ENCODE measurements around the gene MRPS17. TPM values are rescaled to one million over a fixed set of nuclear protein-coding genes. Genes with fewer than 3 reads are reported as not detected.

Gene MRPS17
- 30.7 TPM for polyA plus RNA-seq (2013, experiment 1 of 2)
- polyA plus RNA-seq (2013, experiment 2 of 2): 29.4 TPM

DNA sequence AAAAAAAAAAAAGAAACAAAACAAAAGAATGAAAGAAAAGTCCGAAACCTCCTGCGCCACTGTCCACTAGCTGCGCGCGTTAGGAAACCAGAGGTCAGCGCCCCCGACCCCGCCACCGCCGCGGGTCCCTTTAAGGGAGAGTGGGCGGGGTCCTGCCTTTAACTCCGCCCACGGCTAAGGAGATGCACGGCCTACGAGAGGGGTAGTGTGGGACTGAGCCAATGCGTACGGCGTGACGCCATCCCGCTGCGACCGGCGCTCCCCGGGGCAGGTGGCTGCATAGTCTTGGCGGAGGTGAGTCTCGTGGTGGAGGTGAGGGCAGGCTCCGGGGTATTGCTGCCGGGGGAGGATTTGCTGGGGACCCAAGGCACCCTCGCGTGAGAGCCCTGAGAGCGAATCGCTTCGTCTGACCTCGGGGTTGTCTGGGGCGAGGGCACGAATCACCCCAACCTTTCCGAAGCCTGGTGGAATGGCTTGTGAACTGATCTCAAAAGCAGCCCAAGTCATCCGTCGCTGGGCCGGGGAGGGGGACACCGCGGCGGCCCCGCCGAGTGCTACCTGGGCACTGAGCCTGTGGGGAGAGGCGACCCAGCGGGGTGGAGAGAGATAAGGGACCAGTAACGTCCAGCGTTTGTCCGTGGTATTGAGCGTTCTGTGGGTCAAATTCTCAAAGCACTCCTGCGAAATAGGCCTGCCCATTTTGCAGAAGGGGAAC lies at the start of gene MRPS17:
MRPS17 (plus strand) TSS at position 241 of the 715 bp plus-strand sequence. CDS start 1,319 bp downstream, outside the sequence.
- H3K36me3 ChIP-seq (ENCODE audit: control insufficient read depth, insufficient read depth, low read length): peaks cover 4% of the 10 kb centered on the region
- H4K8ac ChIP-seq (ENCODE audit: low read depth, low read length): peak within 1 kb of the TSS; percentile 41
- H2BK15ac ChIP-seq (replicated peaks; ENCODE audit: low read depth): no peak within 1 kb of the TSS
- peak within 1 kb of the TSS; percentile 90 for H3K9ac ChIP-seq (ENCODE audit: low read length)
- H3K79me1 ChIP-seq (ENCODE audit: low read length): peaks cover 3% of the 10 kb centered on the region
- H3K56ac ChIP-seq (ENCODE audit: low read length): peak within 1 kb of the TSS; percentile 94
- no CpG with 5 or more reads among the region's 53 CpGs for WGBS (ENCODE audit: extremely low coverage, insufficient coverage, low lambda C conversion rate)
- no peak within 1 kb of the TSS for H4K5ac ChIP-seq (ENCODE audit: low read length)
- H3K4ac ChIP-seq (ENCODE audit: low read depth, low read length): peak within 1 kb of the TSS; percentile 63
- H2BK5ac ChIP-seq (ENCODE audit: low read length): no peak within 1 kb of the TSS
- H3K4me2 ChIP-seq (ENCODE audit: low read length): peak within 1 kb of the TSS; percentile 74
- peaks cover 11% of the 10 kb centered on the region for H3K79me2 ChIP-seq (ENCODE audit: control insufficient read depth, insufficient read depth, low read length)
- H3K4me3 ChIP-seq (ENCODE audit: low read length): peak within 1 kb of the TSS; percentile 69
- no peaks in the 10 kb centered on the region for H3K4me1 ChIP-seq (ENCODE audit: control insufficient read depth, low read depth, low read length)
- no peaks in the 10 kb centered on the region for H3K27me3 ChIP-seq (ENCODE audit: insufficient read depth, low read length, poor library complexity)
- peak within 1 kb of the TSS; percentile 6 for H2AK5ac ChIP-seq (ENCODE audit: low read length)
- peak within 1 kb of the TSS; percentile 19 for H3K23ac ChIP-seq (ENCODE audit: low read length)
- no peak within 1 kb of the TSS for H2BK120ac ChIP-seq (ENCODE audit: low read depth, low read length)
- DNase-seq: peak; percentile 96
- H3K18ac ChIP-seq (ENCODE audit: low read length): no peak within 1 kb of the TSS
- no peak within 1 kb of the TSS for H3K27ac ChIP-seq (ENCODE audit: low read depth, low read length)

DNA sequence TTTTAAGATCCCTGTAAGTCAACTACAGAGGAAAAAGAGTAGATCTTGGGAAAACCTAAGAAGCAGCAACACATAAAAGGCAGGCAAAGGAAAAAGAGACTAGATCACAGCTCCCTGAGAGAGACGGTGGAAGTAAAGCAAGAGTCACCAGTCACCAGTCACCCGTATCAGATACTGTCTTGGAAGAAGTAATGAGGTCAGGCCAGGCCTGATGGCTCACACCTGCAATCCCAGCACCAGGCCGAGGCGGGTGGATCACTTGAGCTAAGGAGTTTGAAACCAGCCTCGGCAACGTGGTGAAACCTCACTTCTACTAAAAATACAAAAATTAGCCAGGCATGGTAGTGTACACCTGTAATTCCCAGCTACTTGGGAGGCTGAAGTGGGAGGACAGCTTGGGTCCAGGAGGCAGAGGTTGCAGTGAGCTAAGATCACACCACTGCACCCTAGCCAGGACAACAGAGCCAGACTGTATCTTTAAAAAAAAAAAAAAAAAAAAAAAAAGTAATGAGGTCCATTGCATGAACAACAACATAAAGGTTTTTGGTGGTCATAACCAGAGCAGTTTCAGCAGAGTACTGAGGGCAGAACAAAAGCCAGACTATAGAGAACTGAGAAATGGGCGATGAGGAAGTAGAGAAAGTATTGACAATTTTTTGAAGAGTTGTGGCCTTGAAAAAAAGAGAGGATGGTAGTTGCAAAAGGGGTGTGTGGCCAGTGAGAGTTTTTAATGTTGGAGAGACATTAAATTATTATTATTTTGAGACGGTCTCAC lies 47.5 kb upstream of the MRPS17 start:
- H4K5ac ChIP-seq (ENCODE audit: low read length): no peak overlapping the region
- H3K4ac ChIP-seq (ENCODE audit: low read depth, low read length): no peak overlapping the region
- no peak overlapping the region for H2BK5ac ChIP-seq (ENCODE audit: low read length)
- H2BK120ac ChIP-seq (ENCODE audit: low read depth, low read length): no peak overlapping the region
- DNase-seq: no peak
- H3K79me2 ChIP-seq (ENCODE audit: control insufficient read depth, insufficient read depth, low read length): no peaks in the 10 kb centered on the region
- H3K27me3 ChIP-seq (ENCODE audit: insufficient read depth, low read length, poor library complexity): no peaks in the 10 kb centered on the region
- H3K56ac ChIP-seq (ENCODE audit: low read length): no peak overlapping the region
- no peak overlapping the region for H3K23ac ChIP-seq (ENCODE audit: low read length)
- no peak overlapping the region for H3K27ac ChIP-seq (ENCODE audit: low read depth, low read length)
- H3K4me1 ChIP-seq (ENCODE audit: control insufficient read depth, low read depth, low read length): no peaks in the 10 kb centered on the region
- no CpG with 5 or more reads among the region's 8 CpGs for WGBS (ENCODE audit: extremely low coverage, insufficient coverage, low lambda C conversion rate)
- H3K4me3 ChIP-seq (ENCODE audit: low read length): no peak overlapping the region
- H3K36me3 ChIP-seq (ENCODE audit: control insufficient read depth, insufficient read depth, low read length): no peaks in the 10 kb centered on the region
- no peak overlapping the region for H3K18ac ChIP-seq (ENCODE audit: low read length)
- no peak overlapping the region for H4K8ac ChIP-seq (ENCODE audit: low read depth, low read length)
- H3K79me1 ChIP-seq (ENCODE audit: low read length): no peaks in the 10 kb centered on the region
- H3K9ac ChIP-seq (ENCODE audit: low read length): no peak overlapping the region
- no peak overlapping the region for H2AK5ac ChIP-seq (ENCODE audit: low read length)
- H2BK15ac ChIP-seq (replicated peaks; ENCODE audit: low read depth): no peak overlapping the region
- H3K4me2 ChIP-seq (ENCODE audit: low read length): no peak overlapping the region

DNA sequence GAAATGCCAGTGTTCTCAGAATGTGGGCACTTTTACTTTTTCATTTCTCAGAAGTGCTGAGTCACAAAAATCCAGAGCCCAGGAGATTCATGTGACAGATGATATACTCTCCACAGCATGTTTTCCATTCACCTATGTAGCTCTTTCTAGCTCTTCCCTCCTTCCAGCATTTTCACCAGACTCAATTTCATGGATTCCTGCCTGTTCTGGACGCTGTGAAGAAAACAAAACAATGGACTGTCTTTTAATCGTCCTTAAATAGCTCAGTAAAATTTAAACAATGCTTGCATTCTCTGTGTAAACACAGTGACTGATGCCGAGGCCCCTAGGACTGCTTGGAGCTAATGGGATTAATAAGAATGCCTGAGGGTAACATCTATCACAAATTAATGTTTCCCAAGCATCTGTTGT lies 38.9 kb upstream of the MRPS17 start:
- H2BK120ac ChIP-seq (ENCODE audit: low read depth, low read length): no peak overlapping the region
- H3K36me3 ChIP-seq (ENCODE audit: control insufficient read depth, insufficient read depth, low read length): peaks cover 1% of the 10 kb centered on the region
- no peak for DNase-seq
- H3K27me3 ChIP-seq (ENCODE audit: insufficient read depth, low read length, poor library complexity): no peaks in the 10 kb centered on the region
- no peak overlapping the region for H4K8ac ChIP-seq (ENCODE audit: low read depth, low read length)
- no CpG with 5 or more reads among the region's 3 CpGs for WGBS (ENCODE audit: extremely low coverage, insufficient coverage, low lambda C conversion rate)
- no peak overlapping the region for H3K56ac ChIP-seq (ENCODE audit: low read length)
- no peak overlapping the region for H3K9ac ChIP-seq (ENCODE audit: low read length)
- H3K79me1 ChIP-seq (ENCODE audit: low read length): no peaks in the 10 kb centered on the region
- no peak overlapping the region for H4K5ac ChIP-seq (ENCODE audit: low read length)
- H3K27ac ChIP-seq (ENCODE audit: low read depth, low read length): no peak overlapping the region
- no peak overlapping the region for H3K4me2 ChIP-seq (ENCODE audit: low read length)
- H2BK15ac ChIP-seq (replicated peaks; ENCODE audit: low read depth): no peak overlapping the region
- H3K23ac ChIP-seq (ENCODE audit: low read length): no peak overlapping the region
- H3K4me3 ChIP-seq (ENCODE audit: low read length): no peak overlapping the region
- H3K4me1 ChIP-seq (ENCODE audit: control insufficient read depth, low read depth, low read length): no peaks in the 10 kb centered on the region
- no peak overlapping the region for H2BK5ac ChIP-seq (ENCODE audit: low read length)
- H2AK5ac ChIP-seq (ENCODE audit: low read length): no peak overlapping the region
- no peak overlapping the region for H3K4ac ChIP-seq (ENCODE audit: low read depth, low read length)
- no peak overlapping the region for H3K18ac ChIP-seq (ENCODE audit: low read length)
- H3K79me2 ChIP-seq (ENCODE audit: control insufficient read depth, insufficient read depth, low read length): no peaks in the 10 kb centered on the region

DNA sequence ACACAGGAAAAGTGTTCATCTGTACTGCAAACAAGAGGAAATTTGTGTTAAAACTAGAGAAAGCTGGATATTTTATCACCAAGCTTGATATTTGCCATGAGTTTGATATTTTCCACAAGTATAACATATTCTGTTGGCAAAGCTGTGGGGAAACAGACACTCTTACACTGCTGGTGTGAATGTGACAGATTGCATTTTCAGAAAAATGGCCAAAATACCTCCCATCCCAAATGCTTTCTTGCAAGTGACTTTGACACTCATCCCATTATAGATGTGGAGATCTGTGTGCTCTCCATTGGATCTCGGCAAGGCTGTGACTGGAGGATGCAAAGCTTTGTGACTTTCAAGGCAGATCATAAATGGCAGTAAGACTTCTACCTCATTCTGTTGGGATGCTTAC lies 33.9 kb upstream of the MRPS17 start:
- Histone ChIP-seq H3K79me2 (ENCODE audit: control insufficient read depth, insufficient read depth, low read length) (no peaks in the 10 kb centered on the region), H3K36me3 (ENCODE audit: control insufficient read depth, insufficient read depth, low read length) (peaks cover 1% of the 10 kb centered on the region), H2BK5ac (ENCODE audit: low read length) (no peak overlapping the region), H2AK5ac (ENCODE audit: low read length) (no peak overlapping the region), H3K4ac (ENCODE audit: low read depth, low read length) (no peak overlapping the region), H3K4me1 (ENCODE audit: control insufficient read depth, low read depth, low read length) (no peaks in the 10 kb centered on the region), H3K23ac (ENCODE audit: low read length) (no peak overlapping the region), H3K56ac (ENCODE audit: low read length) (no peak overlapping the region), H2BK120ac (ENCODE audit: low read depth, low read length) (no peak overlapping the region), H4K8ac (ENCODE audit: low read depth, low read length) (no peak overlapping the region), H3K4me3 (ENCODE audit: low read length) (no peak overlapping the region), H3K18ac (ENCODE audit: low read length) (no peak overlapping the region), H3K27me3 (ENCODE audit: insufficient read depth, low read length, poor library complexity) (no peaks in the 10 kb centered on the region), H4K5ac (ENCODE audit: low read length) (no peak overlapping the region), H3K27ac (ENCODE audit: low read depth, low read length) (no peak overlapping the region), H3K4me2 (ENCODE audit: low read length) (no peak overlapping the region), H3K79me1 (ENCODE audit: low read length) (no peaks in the 10 kb centered on the region), H3K9ac (ENCODE audit: low read length) (no peak overlapping the region), H2BK15ac (replicated peaks; ENCODE audit: low read depth) (no peak overlapping the region)
- DNase-seq: no peak
- WGBS (ENCODE audit: extremely low coverage, insufficient coverage, low lambda C conversion rate): no CpG with 5 or more reads among the region's 1 CpG

DNA sequence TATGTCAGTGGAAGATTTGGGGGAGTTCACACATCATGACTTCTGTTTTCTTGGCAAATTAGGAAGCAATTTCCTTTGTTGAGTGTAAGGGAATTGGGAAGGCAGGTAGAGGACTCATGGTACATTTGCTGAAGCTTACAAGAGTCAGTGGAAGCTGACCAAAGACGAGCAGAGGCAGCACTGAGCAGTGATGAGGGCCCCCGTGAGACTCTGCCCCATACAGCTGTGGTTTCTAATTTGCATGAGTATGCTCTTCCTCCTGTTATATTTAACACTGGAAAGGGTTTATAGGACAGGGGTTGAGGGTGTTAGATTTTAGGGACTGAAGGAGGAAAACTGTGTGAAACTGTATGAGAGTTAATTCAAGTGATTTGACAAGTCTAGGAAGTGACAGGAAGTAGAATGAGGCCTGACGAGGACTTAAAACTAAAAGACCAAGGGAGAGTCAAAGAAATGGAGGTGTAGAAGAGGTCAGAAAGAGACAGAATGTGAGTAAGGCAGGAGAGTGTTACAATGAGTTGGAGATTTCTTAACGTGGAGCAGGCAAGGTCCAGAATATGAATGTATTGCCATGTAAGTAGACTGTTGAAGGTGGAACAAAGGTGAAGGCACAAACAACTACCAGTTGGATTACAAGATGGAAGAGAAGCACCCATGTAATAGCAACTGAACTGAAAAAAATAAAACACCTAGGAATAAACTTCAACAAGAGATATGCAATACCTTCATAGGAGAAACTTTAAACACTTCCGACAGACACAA lies 23.5 kb upstream of the MRPS17 start:
- Histone ChIP-seq H3K18ac (ENCODE audit: low read length) (no peak overlapping the region), H3K23ac (ENCODE audit: low read length) (no peak overlapping the region), H3K56ac (ENCODE audit: low read length) (no peak overlapping the region), H2BK120ac (ENCODE audit: low read depth, low read length) (no peak overlapping the region), H2AK5ac (ENCODE audit: low read length) (no peak overlapping the region), H4K8ac (ENCODE audit: low read depth, low read length) (no peak overlapping the region), H3K4me1 (ENCODE audit: control insufficient read depth, low read depth, low read length) (no peaks in the 10 kb centered on the region), H3K79me2 (ENCODE audit: control insufficient read depth, insufficient read depth, low read length) (no peaks in the 10 kb centered on the region), H3K4me3 (ENCODE audit: low read length) (no peak overlapping the region), H2BK5ac (ENCODE audit: low read length) (no peak overlapping the region), H3K27me3 (ENCODE audit: insufficient read depth, low read length, poor library complexity) (no peaks in the 10 kb centered on the region), H3K79me1 (ENCODE audit: low read length) (no peaks in the 10 kb centered on the region), H3K4me2 (ENCODE audit: low read length) (no peak overlapping the region), H3K9ac (ENCODE audit: low read length) (no peak overlapping the region), H3K27ac (ENCODE audit: low read depth, low read length) (no peak overlapping the region), H3K36me3 (ENCODE audit: control insufficient read depth, insufficient read depth, low read length) (no peaks in the 10 kb centered on the region), H3K4ac (ENCODE audit: low read depth, low read length) (no peak overlapping the region), H4K5ac (ENCODE audit: low read length) (no peak overlapping the region), H2BK15ac (replicated peaks; ENCODE audit: low read depth) (no peak overlapping the region)
- no peak for DNase-seq
- WGBS (ENCODE audit: extremely low coverage, insufficient coverage, low lambda C conversion rate): no CpG with 5 or more reads among the region's 5 CpGs
